Brain pericyte (primary cell): ENCODE results near the gene ARRDC2.

Experiments used
- DNase-seq: peaks from one replicate; pipeline ENCODE4 v3.0.0-alpha.2; 2012; ENCODE audit warnings: low read depth, low spot score

ARRDC2 gene

DNA sequence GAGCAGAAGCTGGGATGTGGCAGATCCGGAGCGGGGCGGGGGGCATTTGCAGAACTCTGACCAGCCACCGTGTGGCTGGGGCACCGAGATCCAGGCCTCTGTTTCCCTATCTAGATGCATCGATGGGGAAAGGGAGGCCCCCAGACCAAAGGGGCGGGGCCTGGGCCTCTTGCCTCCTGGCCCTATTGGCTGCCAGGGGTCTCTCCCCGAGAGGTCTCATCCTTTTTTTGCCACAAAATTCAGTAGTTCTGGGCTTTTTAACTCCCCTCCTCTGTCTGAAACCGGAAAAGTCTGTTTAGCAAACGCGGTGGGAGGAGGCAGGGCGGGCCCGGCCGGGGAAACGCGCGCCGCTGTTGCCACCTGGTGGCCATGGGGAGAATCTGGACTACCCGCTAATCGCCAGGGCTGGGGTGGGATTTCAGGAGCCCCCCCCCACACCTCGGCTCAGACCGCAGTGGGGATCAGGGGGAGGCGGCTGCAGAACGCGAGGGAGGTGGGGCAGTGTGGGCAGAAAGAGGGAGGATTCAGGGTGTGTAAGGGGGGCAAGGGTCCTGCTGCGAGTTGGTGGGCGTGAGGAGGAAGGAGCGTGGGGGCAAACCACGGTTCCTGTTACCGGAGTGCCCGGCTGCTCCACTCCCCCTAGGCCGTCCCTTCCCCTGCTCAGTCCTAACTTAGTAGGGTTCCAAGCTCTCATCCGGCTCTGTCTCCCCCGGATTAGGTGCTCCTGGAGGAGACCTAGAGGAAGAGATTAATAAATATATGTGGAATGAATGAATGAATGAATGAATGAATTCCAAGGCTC, 50.4 kb downstream of the ARRDC2 start:
- peak; percentile 34 for DNase-seq

DNA sequence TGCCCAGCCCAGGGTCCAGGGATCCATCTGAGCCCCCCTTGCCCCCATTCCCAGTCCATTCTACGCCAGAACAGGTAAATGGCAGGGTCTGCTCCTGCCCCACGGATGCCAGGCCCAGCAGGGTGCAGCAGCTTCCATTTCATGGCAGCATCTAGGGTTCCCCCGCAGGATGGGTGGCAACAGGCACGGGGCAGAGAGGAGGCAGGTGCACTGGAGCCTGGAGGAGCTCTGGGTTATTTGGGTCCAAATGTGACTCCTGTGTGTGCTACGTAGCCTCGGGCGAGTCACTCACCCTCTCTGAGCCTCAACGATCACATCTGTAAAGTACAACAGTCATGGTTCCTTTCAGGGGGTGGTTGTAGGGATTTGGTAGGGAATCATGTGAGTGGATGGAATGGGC, 51.3 kb downstream of the ARRDC2 start:
- DNase-seq, result no peak

DNA sequence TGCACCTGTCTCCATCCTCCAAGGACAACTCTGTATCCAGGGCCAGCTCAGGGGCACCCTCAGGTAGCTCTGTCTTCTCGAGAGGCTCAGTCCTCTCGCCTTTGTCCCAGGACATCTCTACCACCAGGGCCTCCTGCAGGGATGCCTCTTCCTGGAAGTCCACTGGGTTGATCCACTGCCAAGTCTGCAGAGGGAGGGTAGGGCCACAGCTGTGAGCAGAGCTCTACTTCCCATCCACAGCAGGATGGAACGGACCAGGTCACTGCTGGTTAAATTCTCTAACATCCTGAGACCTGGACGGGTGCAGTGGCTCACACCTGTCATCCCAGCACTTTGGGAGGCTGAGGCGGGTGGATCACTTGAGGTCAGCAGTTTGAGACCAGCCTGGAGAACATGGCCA, 51.9 kb downstream of the ARRDC2 start:
- DNase-seq, result no peak

DNA sequence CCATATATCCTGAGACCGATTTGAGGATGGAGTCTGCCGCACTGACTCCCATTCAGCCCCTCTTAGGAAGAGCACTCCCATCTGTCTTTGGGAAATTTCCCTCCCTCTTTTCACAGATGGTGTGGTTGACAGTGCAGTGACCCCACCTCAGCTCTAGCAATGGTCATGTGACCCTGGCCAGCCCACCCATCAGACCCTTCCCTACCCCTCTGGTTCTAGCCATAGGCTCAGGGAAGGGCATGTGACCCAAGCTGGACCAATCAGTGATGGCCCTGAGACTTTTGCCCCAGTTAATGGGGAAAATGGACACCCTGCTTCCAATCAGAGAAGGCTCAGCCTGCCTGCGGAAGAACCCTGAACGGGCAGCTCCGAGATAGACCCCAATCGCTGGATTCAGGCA, 52.5 kb downstream of the ARRDC2 start:
- no peak for DNase-seq

- no peak for DNase-seq
Observed at GRCh38 chr19:18062028-18062427, 54.1 kb downstream of the ARRDC2 start.

- no peak for DNase-seq
Observed at GRCh38 chr19:18063463-18063862, 55.5 kb downstream of the ARRDC2 start.
